ENCODE results near the gene DLX4. TPM values are rescaled to one million over a fixed set of nuclear protein-coding genes. Genes with fewer than 3 reads are reported as not detected.

The DLX4 gene
- total and polyA plus RNA-seq, 2 donors (not counting 1 experiment from before 2014, with no cell fraction given) = 0.17 to 0.88 TPM

DNA sequence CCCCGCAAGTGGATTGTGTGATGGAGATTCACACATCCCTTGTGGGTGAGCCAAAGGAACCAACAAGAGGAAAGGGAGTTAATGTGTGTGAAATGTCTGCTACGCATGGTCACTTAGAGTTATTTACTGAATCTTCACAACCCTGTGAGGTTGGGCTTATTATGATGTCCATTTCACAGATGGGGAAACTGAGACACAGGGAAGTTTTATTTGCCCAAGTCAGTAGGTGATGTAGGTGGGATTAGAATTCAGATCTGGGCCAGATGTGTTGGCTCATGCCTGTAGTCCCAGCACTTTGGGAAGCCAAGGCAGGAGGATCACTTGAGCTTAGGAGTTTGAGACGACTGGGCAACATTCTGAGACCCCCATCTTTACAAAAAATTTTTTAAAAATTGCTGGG, 11.6 kb upstream of the DLX4 start:
- H3K36me3 ChIP-seq (replicated peaks in 1 of 2; ENCODE audit: control extremely low read depth in 1 of 2, control insufficient read depth in 1 of 2, extremely low read depth in 1 of 2, insufficient read depth in 2 of 2, low read length in 1 of 2) = no peaks in the 10 kb centered on the region
- no peaks in the 10 kb centered on the region for H3K9me3 Mint-ChIP-seq (ENCODE audit: insufficient read depth)
- no peaks in the 10 kb centered on the region for H3K4me1 Mint-ChIP-seq
- no peak overlapping the region for H2AFZ ChIP-seq (ENCODE audit: insufficient read depth, low read depth, low read length, poor library complexity, severe bottlenecking)
- no peak overlapping the region for H3K4me2 ChIP-seq (replicated peaks; ENCODE audit: low read depth, low read length, poor library complexity, severe bottlenecking)
- no peaks in the 10 kb centered on the region for H4K20me1 ChIP-seq (ENCODE audit: control insufficient read depth, insufficient read depth, low read length, poor library complexity, severe bottlenecking)
- TF ChIP-seq, protein P1, sequence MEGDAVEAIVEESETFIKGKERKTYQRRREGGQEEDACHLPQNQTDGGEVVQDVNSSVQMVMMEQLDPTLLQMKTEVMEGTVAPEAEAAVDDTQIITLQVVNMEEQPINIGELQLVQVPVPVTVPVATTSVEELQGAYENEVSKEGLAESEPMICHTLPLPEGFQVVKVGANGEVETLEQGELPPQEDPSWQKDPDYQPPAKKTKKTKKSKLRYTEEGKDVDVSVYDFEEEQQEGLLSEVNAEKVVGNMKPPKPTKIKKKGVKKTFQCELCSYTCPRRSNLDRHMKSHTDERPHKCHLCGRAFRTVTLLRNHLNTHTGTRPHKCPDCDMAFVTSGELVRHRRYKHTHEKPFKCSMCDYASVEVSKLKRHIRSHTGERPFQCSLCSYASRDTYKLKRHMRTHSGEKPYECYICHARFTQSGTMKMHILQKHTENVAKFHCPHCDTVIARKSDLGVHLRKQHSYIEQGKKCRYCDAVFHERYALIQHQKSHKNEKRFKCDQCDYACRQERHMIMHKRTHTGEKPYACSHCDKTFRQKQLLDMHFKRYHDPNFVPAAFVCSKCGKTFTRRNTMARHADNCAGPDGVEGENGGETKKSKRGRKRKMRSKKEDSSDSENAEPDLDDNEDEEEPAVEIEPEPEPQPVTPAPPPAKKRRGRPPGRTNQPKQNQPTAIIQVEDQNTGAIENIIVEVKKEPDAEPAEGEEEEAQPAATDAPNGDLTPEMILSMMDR (IDR thresholded peaks at IDR 0.05) = no peak
- TF ChIP-seq EZH2 (IDR thresholded peaks at IDR 0.05; ENCODE audit: borderline replicate concordance, insufficient read depth, low read depth, low read length, poor library complexity, severe bottlenecking) = no peak
- H3K79me2 ChIP-seq (ENCODE audit: control insufficient read depth, insufficient read depth, low read length) = no peaks in the 10 kb centered on the region
- H3K9me3 ChIP-seq (ENCODE audit: control extremely low read depth in 1 of 3, control insufficient read depth in 2 of 3, insufficient read depth in 1 of 3, low read length in 2 of 3) = no peaks in the 10 kb centered on the region
- H3K4me3 Mint-ChIP-seq = no peak overlapping the region
- no peak overlapping the region for H3K27ac ChIP-seq (ENCODE audit: low read length in 2 of 2)
- 85% methylated on average over 2 of the region's 3 CpGs for WGBS (ENCODE audit: insufficient coverage)
- intact Hi-C loops (cut with micrococcal nuclease) = no loop called here
- H3K27me3 Mint-ChIP-seq = peaks cover 39% of the 10 kb centered on the region
- no peak for ATAC-seq (ENCODE audit: low read depth)
- ChIA-PET CTCF (interaction anchor here (1.2 to 3.7 kb wide), 2 partner anchors 40 to 75 kb away, joined by 3 to 17 read pairs; no protein-coding TSS in a partner anchor), POLR2A (no interaction called here)
- H3K27ac Mint-ChIP-seq = no peak overlapping the region
- peaks cover 0 to 25% (median 3%) of the 10 kb centered on the region in 4 experiments for H3K27me3 ChIP-seq (replicated peaks in 1 of 4; ENCODE audit: control extremely low read depth in 1 of 4, control insufficient read depth in 3 of 4, insufficient read depth in 4 of 4, low read length in 3 of 4)
- no peak for DNase-seq
- no peak overlapping the region for H3K4me3 ChIP-seq (ENCODE audit: control extremely low read depth in 1 of 5, extremely low read depth in 1 of 5, insufficient read depth in 1 of 5, low read depth in 2 of 5, low read length in 4 of 5)
- no peak overlapping the region for H3K9ac ChIP-seq (ENCODE audit: low read length)
- H3K4me1 ChIP-seq (ENCODE audit: control insufficient read depth in 2 of 2, insufficient read depth in 2 of 2, low read length in 2 of 2) = no peaks in the 10 kb centered on the region

- WGBS (ENCODE audit: insufficient coverage) = 100% methylated on average over 1 of the region's 4 CpGs
- peaks cover 38% of the 10 kb centered on the region for H3K27me3 Mint-ChIP-seq
- TF ChIP-seq EZH2 (IDR thresholded peaks at IDR 0.05; ENCODE audit: borderline replicate concordance, insufficient read depth, low read depth, low read length, poor library complexity, severe bottlenecking) = no peak
- TF ChIP-seq, protein P1 (IDR thresholded peaks at IDR 0.05) = no peak
- no peak for DNase-seq
- Histone ChIP-seq H3K4me1 (ENCODE audit: control insufficient read depth in 2 of 2, insufficient read depth in 2 of 2, low read length in 2 of 2) (peaks cover 6 to 12% of the 10 kb centered on the region in 2 donors), H3K9me3 (ENCODE audit: control extremely low read depth in 1 of 3, control insufficient read depth in 2 of 3, insufficient read depth in 1 of 3, low read length in 2 of 3) (peaks cover 0 to 10% (median 0%) of the 10 kb centered on the region in 3 donors), H3K79me2 (ENCODE audit: control insufficient read depth, insufficient read depth, low read length) (no peaks in the 10 kb centered on the region), H3K4me2 (replicated peaks; ENCODE audit: low read depth, low read length, poor library complexity, severe bottlenecking) (no peak overlapping the region), H3K36me3 (replicated peaks in 1 of 2; ENCODE audit: control extremely low read depth in 1 of 2, control insufficient read depth in 1 of 2, extremely low read depth in 1 of 2, insufficient read depth in 2 of 2, low read length in 1 of 2) (no peaks in the 10 kb centered on the region), H4K20me1 (ENCODE audit: control insufficient read depth, insufficient read depth, low read length, poor library complexity, severe bottlenecking) (no peaks in the 10 kb centered on the region), H3K27ac (ENCODE audit: low read length in 2 of 2) (no peak overlapping the region), H3K4me3 (ENCODE audit: control extremely low read depth in 1 of 5, extremely low read depth in 1 of 5, insufficient read depth in 1 of 5, low read depth in 2 of 5, low read length in 4 of 5) (no peak overlapping the region), H3K9ac (ENCODE audit: low read length) (no peak overlapping the region), H2AFZ (ENCODE audit: insufficient read depth, low read depth, low read length, poor library complexity, severe bottlenecking) (no peak overlapping the region), H3K27me3 (replicated peaks in 1 of 4; ENCODE audit: control extremely low read depth in 1 of 4, control insufficient read depth in 3 of 4, insufficient read depth in 4 of 4, low read length in 3 of 4) (peaks cover 0 to 27% (median 16%) of the 10 kb centered on the region in 4 experiments)
- no peak for ATAC-seq (ENCODE audit: low read depth)
- H3K9me3 Mint-ChIP-seq (ENCODE audit: insufficient read depth) = no peaks in the 10 kb centered on the region
- intact Hi-C loops (cut with micrococcal nuclease) = no loop called here
- no peak overlapping the region for H3K27ac Mint-ChIP-seq
- H3K4me3 Mint-ChIP-seq = no peak overlapping the region
- peaks cover 6% of the 10 kb centered on the region for H3K4me1 Mint-ChIP-seq
- POLR2A ChIA-PET = no interaction called here
- CTCF ChIA-PET = interaction anchor here (3.7 kb wide), 1 partner anchor 39 kb away, joined by 17 read pairs; no protein-coding TSS in a partner anchor
Measured at GRCh38 chr17:49958723-49959122, 10.3 kb upstream of the DLX4 start.
